SK-N-SH (cell line): ENCODE data around the gene RNF157. TPM values are rescaled to one million over a fixed set of nuclear protein-coding genes. Genes with fewer than 3 reads are reported as not detected.

Experiments
- CTCF ChIA-PET: fragments of 300-600, 350-600 bp; formaldehyde crosslinking; extraction: SDS; loops from one replicate; lab custom pipeline; 2021; lab: Yijun Ruan, JAX
- POLR2A ChIA-PET: fragments of 350-600 bp; sonication (Branson Sonifier 250); formaldehyde crosslinking; extraction: SDS; loops from one replicate; lab custom pipeline; 2020; ENCODE audit warnings: antibody characterized with exemption, inconsistent platforms; lab: Yijun Ruan, JAX
- DNase-seq: peaks from one replicate; pipeline ENCODE4 v3.0.0; 2012
- H2AFZ ChIP-seq: fragments of 200-600 bp; sonication (generic); 2 replicates; pipeline ENCODE4 v1.8.1; 2016; ENCODE audit warnings: antibody characterized with exemption, mild to moderate bottlenecking, low read depth
- H3F3A ChIP-seq: fragments of 200-600 bp; sonication (generic); replicated peaks from 2 replicates; pipeline ENCODE3; 2016; ENCODE audit warnings: antibody characterized with exemption, mild to moderate bottlenecking; ENCODE audit not compliant: insufficient read depth
- H3K27ac ChIP-seq, 2 experiments: fragments of 200-500 bp in 1 of 2; fragments of 200-600 bp in 1 of 2; sonication (Bioruptor generic) in 1 of 2; sonication (generic), shearing (Covaris generic) in 1 of 2; 2 replicates each; pipeline versions ENCODE4 v1.5.1 to v1.6.1; 2014 to 2016; ENCODE audit warnings: low read depth in 2 of 2, inconsistent platforms in 1 of 2, low read length in 1 of 2, mild to moderate bottlenecking in 1 of 2, mixed read lengths in 1 of 2
- H3K27me3 ChIP-seq: fragments of 200-600 bp; sonication (generic), shearing (Covaris generic); 2 replicates; pipeline ENCODE4 v1.6.1; 2016; ENCODE audit warnings: mixed run types; ENCODE audit not compliant: insufficient read depth
- H3K36me3 ChIP-seq, 2 experiments: fragments of 200-500 bp in 1 of 2; fragments of 200-600 bp in 1 of 2; sonication (Bioruptor generic) in 1 of 2; sonication (generic) in 1 of 2; replicated peaks in 1 of 2; 2 replicates each; pipeline versions ENCODE3 to v1.5.1; 2014 to 2016; ENCODE audit warnings: low read length in 1 of 2, mild to moderate bottlenecking in 1 of 2; ENCODE audit not compliant: insufficient read depth in 2 of 2, control insufficient read depth in 1 of 2
- H3K4me1 ChIP-seq, 2 experiments: fragments of 200-500 bp in 1 of 2; fragments of 200-600 bp in 1 of 2; sonication (Bioruptor generic) in 1 of 2; sonication (generic), shearing (Covaris generic) in 1 of 2; 2 replicates each; pipeline versions ENCODE4 v1.5.1 to v1.6.1; 2014 to 2016; ENCODE audit warnings: low read depth in 1 of 2, low read length in 1 of 2, mixed run types in 1 of 2; ENCODE audit not compliant: insufficient read depth in 2 of 2, control insufficient read depth in 1 of 2
- H3K4me2 ChIP-seq: fragments of 200-600 bp; sonication (generic), shearing (Covaris generic); 2 replicates; pipeline ENCODE4 v1.6.1; 2017; ENCODE audit warnings: mixed run types
- H3K4me3 ChIP-seq, 2 experiments: fragments of 200-500 bp in 1 of 2; fragments of 200-600 bp in 1 of 2; sonication (Bioruptor generic) in 1 of 2; sonication (generic), shearing (Covaris generic) in 1 of 2; 2 replicates each; pipeline versions ENCODE4 v1.5.1 to v1.8.1; 2014 to 2016; ENCODE audit warnings: low read depth in 2 of 2, inconsistent platforms in 1 of 2, low read length in 1 of 2, mild to moderate bottlenecking in 1 of 2, mixed read lengths in 1 of 2, moderate library complexity in 1 of 2
- H3K79me2 ChIP-seq: fragments of 200-600 bp; sonication (generic); 2 replicates; pipeline ENCODE4 v1.8.1; 2017; ENCODE audit warnings: mild to moderate bottlenecking; ENCODE audit not compliant: insufficient read depth
- H3K9ac ChIP-seq: fragments of 200-600 bp; sonication (generic); 2 replicates; pipeline ENCODE4 v1.6.1; 2017; ENCODE audit warnings: mixed run types
- H3K9me2 ChIP-seq: fragments of 200-600 bp; sonication (generic); 2 replicates; pipeline ENCODE4 v1.6.1; 2017; ENCODE audit warnings: mixed run types
- H3K9me3 ChIP-seq: fragments of 200-600 bp; sonication (generic); 2 replicates; pipeline ENCODE4 v1.6.1; 2017; ENCODE audit warnings: mixed run types, mild to moderate bottlenecking, moderate library complexity
- H4K20me1 ChIP-seq: fragments of 200-600 bp; sonication (generic); 2 replicates; pipeline ENCODE4 v1.6.1; 2017; ENCODE audit warnings: mild to moderate bottlenecking, mixed run types; ENCODE audit not compliant: insufficient read depth
- ELF1 ChIP-seq: IDR thresholded peaks from 2 replicates; pipeline ENCODE4 v1.4.0; 2012
- FOSL2 ChIP-seq: IDR thresholded peaks from 2 replicates; pipeline ENCODE4 v1.4.0; 2012; ENCODE audit warnings: low read depth, mild to moderate bottlenecking, moderate library complexity, borderline replicate concordance
- FOXJ3 ChIP-seq: sonication (generic); formaldehyde crosslinking; IDR thresholded peaks from 2 replicates; pipeline ENCODE4 v1.5.1; 2020; ENCODE audit warnings: mild to moderate bottlenecking, missing genetic modification reagents
- GABPA ChIP-seq: IDR thresholded peaks from 2 replicates; pipeline ENCODE4 v1.4.0; 2012; ENCODE audit warnings: low read depth, mild to moderate bottlenecking
- GATA2 ChIP-seq: sonication (generic); formaldehyde crosslinking; IDR thresholded peaks from 2 replicates; pipeline ENCODE4 v1.5.0; 2020; ENCODE audit warnings: mild to moderate bottlenecking, missing genetic modification reagents
- JUND ChIP-seq: IDR thresholded peaks from 2 replicates; pipeline ENCODE4 v1.4.0; 2012
- POLR2AphosphoS5 ChIP-seq: IDR thresholded peaks from 2 replicates; pipeline ENCODE4 v1.6.1; 2012; ENCODE audit warnings: low read depth, low read length
- REST ChIP-seq: IDR thresholded peaks from 2 replicates; pipeline ENCODE4 v1.6.1; 2012; ENCODE audit warnings: mild to moderate bottlenecking, low read depth, low read length, moderate library complexity
- TEAD4 ChIP-seq: IDR thresholded peaks from 2 replicates; pipeline ENCODE4 v1.4.0; 2012; ENCODE audit warnings: mild to moderate bottlenecking, borderline replicate concordance; ENCODE audit not compliant: insufficient read depth
- USF1 ChIP-seq: IDR thresholded peaks from 2 replicates; pipeline ENCODE4 v1.4.0; 2012; ENCODE audit warnings: low read depth, borderline replicate concordance
- WGBS: methylation state at CpG from one replicate; pipeline ENCODE4 v1.1.6; 2017; ENCODE audit warnings: low lambda C conversion rate; 5-methylcytosine and 5-hydroxymethylcytosine counted together
- polyA plus RNA-seq, 3 experiments: library from polyadenylated mRNA; depleted of rRNA; stranded (reverse); fragments of >200 nt; gene quantifications; 2 replicates each; pipeline ENCODE4 v1.2.3, GENCODE V29; 2012
- TF ChIP-seq, protein P1 (sequence below): IDR thresholded peaks from 2 replicates; pipeline ENCODE4 v1.4.0; 2012; ENCODE audit warnings: low read depth, borderline replicate concordance
- TF ChIP-seq, protein P2 (sequence below): IDR thresholded peaks from 2 replicates; pipeline ENCODE4 v1.4.0; 2012; ENCODE audit warnings: low read depth
- TF ChIP-seq, protein P3 (sequence below): fragments of 150-350 bp; IDR thresholded peaks from 2 replicates; pipeline ENCODE4 v1.6.1; 2017; ENCODE audit warnings: antibody characterized with exemption, low read length, low read depth, borderline replicate concordance

RNF157 gene
- polyA plus RNA-seq, 1 of the 3 experiments (the other 2 are of a cell fraction) = 5.2 TPM

GRCh38 chr17:76142039-76142584, 98.2 kb downstream of the RNF157 start:
- no peak for TF ChIP-seq FOSL2
- TF ChIP-seq, protein P1, sequence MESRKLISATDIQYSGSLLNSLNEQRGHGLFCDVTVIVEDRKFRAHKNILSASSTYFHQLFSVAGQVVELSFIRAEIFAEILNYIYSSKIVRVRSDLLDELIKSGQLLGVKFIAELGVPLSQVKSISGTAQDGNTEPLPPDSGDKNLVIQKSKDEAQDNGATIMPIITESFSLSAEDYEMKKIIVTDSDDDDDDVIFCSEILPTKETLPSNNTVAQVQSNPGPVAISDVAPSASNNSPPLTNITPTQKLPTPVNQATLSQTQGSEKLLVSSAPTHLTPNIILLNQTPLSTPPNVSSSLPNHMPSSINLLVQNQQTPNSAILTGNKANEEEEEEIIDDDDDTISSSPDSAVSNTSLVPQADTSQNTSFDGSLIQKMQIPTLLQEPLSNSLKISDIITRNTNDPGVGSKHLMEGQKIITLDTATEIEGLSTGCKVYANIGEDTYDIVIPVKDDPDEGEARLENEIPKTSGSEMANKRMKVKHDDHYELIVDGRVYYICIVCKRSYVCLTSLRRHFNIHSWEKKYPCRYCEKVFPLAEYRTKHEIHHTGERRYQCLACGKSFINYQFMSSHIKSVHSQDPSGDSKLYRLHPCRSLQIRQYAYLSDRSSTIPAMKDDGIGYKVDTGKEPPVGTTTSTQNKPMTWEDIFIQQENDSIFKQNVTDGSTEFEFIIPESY = no peak
- TF ChIP-seq ELF1 = no peak
- TF ChIP-seq, protein P2, sequence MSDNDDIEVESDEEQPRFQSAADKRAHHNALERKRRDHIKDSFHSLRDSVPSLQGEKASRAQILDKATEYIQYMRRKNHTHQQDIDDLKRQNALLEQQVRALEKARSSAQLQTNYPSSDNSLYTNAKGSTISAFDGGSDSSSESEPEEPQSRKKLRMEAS = no peak
- TF ChIP-seq POLR2AphosphoS5 = no peak
- TF ChIP-seq TEAD4 = no peak

DNA sequence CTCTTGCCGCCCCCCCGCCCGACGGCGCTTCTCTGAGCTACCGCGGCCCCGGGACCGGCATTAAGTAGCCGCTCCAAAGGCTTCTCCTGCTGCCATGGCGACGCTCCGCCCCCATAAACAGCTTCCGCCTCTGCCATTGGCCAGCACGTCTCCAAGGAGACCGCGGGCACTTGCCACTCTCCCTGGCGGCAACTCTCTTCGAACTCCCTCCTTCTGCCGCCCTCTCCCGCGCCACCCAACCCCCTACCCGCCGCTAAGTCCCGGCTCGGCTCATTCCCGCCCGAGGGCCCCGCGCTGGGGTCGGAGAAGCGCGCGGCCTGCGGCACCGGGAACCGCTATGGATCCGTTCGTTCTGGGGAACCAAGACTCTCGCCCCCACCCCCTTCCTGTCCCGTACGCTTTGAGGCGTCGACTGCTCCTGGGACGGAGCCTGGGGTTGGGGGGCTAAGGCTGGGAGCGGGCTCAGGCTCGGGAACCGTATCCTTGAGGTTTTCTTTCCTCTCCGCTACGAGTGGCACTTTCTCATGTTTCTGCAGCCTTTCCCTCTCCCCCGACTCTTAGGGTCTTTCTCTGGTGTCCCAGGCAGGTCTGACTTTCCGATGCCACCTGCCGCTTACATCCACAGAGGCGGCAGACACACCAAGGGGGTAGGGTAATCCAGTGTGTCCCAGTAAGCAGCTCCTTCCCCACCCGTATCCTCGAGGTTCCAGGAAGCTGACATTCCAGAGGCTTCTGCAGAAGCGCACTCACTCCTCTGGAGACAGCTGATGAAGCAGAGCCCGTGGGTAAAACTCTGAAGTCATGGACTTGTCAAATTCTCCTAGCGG, 98.9 kb downstream of the RNF157 start, which contains the start of gene FOXJ1:
Gene FOXJ1 (minus strand): TSS at position 34 of the 827 bp plus-strand sequence. CDS start 850 bp downstream, outside the sequence.
- 14% methylated on average over 47 of the region's 59 CpGs for WGBS
- CTCF ChIA-PET = interaction anchor here (0.7 to 16.5 kb wide), 12 partner anchors 9 to 192 kb away, joined by 3 to 119 read pairs (median 4); no protein-coding TSS in a partner anchor
- no peak for TF ChIP-seq FOSL2
- no peak for TF ChIP-seq JUND
- TF ChIP-seq REST = no peak
- TF ChIP-seq FOXJ3 (CRISPR knock-in tag) = no peak
- TF ChIP-seq, protein P3, sequence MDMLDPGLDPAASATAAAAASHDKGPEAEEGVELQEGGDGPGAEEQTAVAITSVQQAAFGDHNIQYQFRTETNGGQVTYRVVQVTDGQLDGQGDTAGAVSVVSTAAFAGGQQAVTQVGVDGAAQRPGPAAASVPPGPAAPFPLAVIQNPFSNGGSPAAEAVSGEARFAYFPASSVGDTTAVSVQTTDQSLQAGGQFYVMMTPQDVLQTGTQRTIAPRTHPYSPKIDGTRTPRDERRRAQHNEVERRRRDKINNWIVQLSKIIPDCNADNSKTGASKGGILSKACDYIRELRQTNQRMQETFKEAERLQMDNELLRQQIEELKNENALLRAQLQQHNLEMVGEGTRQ = no peak
- TF ChIP-seq GABPA = no peak
- no peak for TF ChIP-seq GATA2
- TF ChIP-seq USF1 = no peak
- TF ChIP-seq, protein P1 = no peak

More at GRCh38 chr17:76142039-76142584, 98.2 kb downstream of the RNF157 start:
- Histone ChIP-seq H3F3A (peaks cover 4% of the 10 kb centered on the region), H3K4me3 (no peak overlapping the region), H3K79me2 (no peaks in the 10 kb centered on the region), H3K4me2 (peak overlapping the region; percentile 99), H3K27me3 (peaks cover 20% of the 10 kb centered on the region; the same call in 1 of the 2 replicates), H3K36me3 (no peaks in the 10 kb centered on the region), H3K9me2 (no peaks in the 10 kb centered on the region), H3K9ac (no peak overlapping the region), H3K27ac (no peak overlapping the region), H3K4me1 (peaks cover 0 to 16% of the 10 kb centered on the region in 2 experiments; a peak in 2 of 4 replicates), H3K9me3 (no peaks in the 10 kb centered on the region), H4K20me1 (no peaks in the 10 kb centered on the region), H2AFZ (no peak overlapping the region; the same call in 1 of the 2 replicates)
- WGBS = 88% methylated on average over 10 of the region's 10 CpGs
- ChIA-PET CTCF (interaction anchor here (0.9 to 16.5 kb wide), 10 partner anchors 8 to 242 kb away, joined by 3 to 119 read pairs (median 5); partner anchors contain the start of gene SPHK1), POLR2A (interaction anchor here (0.5 to 1.3 kb wide), 2 partner anchors 26 to 138 kb away, joined by 3 to 4 read pairs; no protein-coding TSS in a partner anchor)
- peak; percentile 50 for DNase-seq

More for the DNA sequence above, 98.9 kb downstream of the RNF157 start, which contains the start of gene FOXJ1:
- H3F3A ChIP-seq = peaks cover 4% of the 10 kb centered on the region
- H3K9me3 ChIP-seq = no peaks in the 10 kb centered on the region
- H3K36me3 ChIP-seq = no peaks in the 10 kb centered on the region
- peak within 1 kb of the TSS; percentile 85 for H2AFZ ChIP-seq
- H3K27ac ChIP-seq = no peak within 1 kb of the TSS
- no peaks in the 10 kb centered on the region for H3K9me2 ChIP-seq
- no peaks in the 10 kb centered on the region for H3K79me2 ChIP-seq
- POLR2A ChIA-PET = interaction anchor here (0.5 to 1.3 kb wide), 3 partner anchors 14 to 139 kb away, joined by 3 to 4 read pairs (median 3); no protein-coding TSS in a partner anchor
- peak within 1 kb of the TSS; percentile 99 for H3K4me2 ChIP-seq
- H3K27me3 ChIP-seq = peaks cover 20% of the 10 kb centered on the region; the same call in 1 of the 2 replicates
- peak within 1 kb of the TSS; percentile 55 to 63 for H3K4me3 ChIP-seq
- H3K9ac ChIP-seq = peak within 1 kb of the TSS; percentile 39; the same call in 1 of the 2 replicates
- peaks cover 0 to 16% of the 10 kb centered on the region in 2 experiments; a peak in 2 of 4 replicates for H3K4me1 ChIP-seq
- H4K20me1 ChIP-seq = no peaks in the 10 kb centered on the region
- peak; percentile 100 for DNase-seq
